Uterus (tissue), 2 donors: ENCODE measurements around the gene BCL2L14.

ENCODE experiments used
- CTCF ChIP-seq, 4 experiments: fragments of 200-600 bp in 2 of 4; fragments of 450-650 bp in 2 of 4; sonication (generic) in 2 of 4; IDR thresholded peaks; one replicate each; pipeline ENCODE4 v1.5.1; 2016 to 2019; ENCODE audit warnings: antibody characterized with exemption in 4 of 4, mild to moderate bottlenecking in 2 of 4, moderate library complexity in 1 of 4
- POLR2A ChIP-seq, 2 donors: fragments of 450-650 bp; IDR thresholded peaks; one replicate each; pipeline ENCODE4 v1.6.1; 2016; ENCODE audit warnings: antibody characterized with exemption in 2 of 2, mild to moderate bottlenecking in 1 of 2, moderate library complexity in 1 of 2

GRCh38 chr12:12133785-12134184 lies 63.0 kb downstream of the BCL2L14 start:
- TF ChIP-seq CTCF (IDR thresholded peaks at IDR 0.05) (no peak), POLR2A (IDR thresholded peaks at IDR 0.05) (no peak)
